Fibroblast of lung (primary cell): ENCODE results near the gene CLCN3. TPM values are rescaled to one million over a fixed set of nuclear protein-coding genes. Genes with fewer than 3 reads are reported as not detected.

Experiments used
- DNase-seq, 2 donors: peaks; one replicate each; pipeline versions ENCODE4 v3.0.0 to v3.0.0-alpha.2; 2010; ENCODE audit warnings: low read depth in 2 of 2
- H2AFZ ChIP-seq: 2 replicates; pipeline ENCODE4 v1.5.1; 2012; ENCODE audit warnings: low read length, control low read depth, inconsistent platforms
- H3K27ac ChIP-seq: 2 replicates; pipeline ENCODE4 v1.5.1; 2011; ENCODE audit warnings: low read length, control low read depth; ENCODE audit not compliant: insufficient read depth
- H3K27me3 ChIP-seq: 2 replicates; pipeline ENCODE4 v1.5.1; 2011; ENCODE audit warnings: mild to moderate bottlenecking, low read length; ENCODE audit not compliant: control insufficient read depth, insufficient read depth
- H3K36me3 ChIP-seq: 2 replicates; pipeline ENCODE4 v1.5.1; 2011; ENCODE audit warnings: low read length; ENCODE audit not compliant: control insufficient read depth, insufficient read depth
- H3K4me1 ChIP-seq: 2 replicates; pipeline ENCODE4 v1.5.1; 2011; ENCODE audit warnings: low read length; ENCODE audit not compliant: control insufficient read depth, insufficient read depth; ENCODE audit errors: extremely low read depth
- H3K4me2 ChIP-seq: 2 replicates; pipeline ENCODE4 v1.5.1; 2011; ENCODE audit warnings: low read length, control low read depth; ENCODE audit not compliant: insufficient read depth; ENCODE audit errors: extremely low read depth
- H3K4me3 ChIP-seq, 4 experiments: fragments of 200-600 bp in 1 of 4; sonication (generic) in 1 of 4; replicated peaks in 1 of 4; 2 replicates each; pipeline ENCODE4 v1.5.1; 2011 to 2016; ENCODE audit warnings: low read length in 4 of 4, low read depth in 3 of 4, mild to moderate bottlenecking in 3 of 4, control low read depth in 2 of 4, inconsistent platforms in 1 of 4, mixed read lengths in 1 of 4; ENCODE audit not compliant: insufficient read depth in 1 of 4; ENCODE audit errors: control extremely low read depth in 1 of 4
- H3K79me2 ChIP-seq: 2 replicates; pipeline ENCODE4 v1.5.1; 2012; ENCODE audit warnings: mild to moderate bottlenecking, low read length, inconsistent platforms; ENCODE audit not compliant: control insufficient read depth, insufficient read depth
- H3K9ac ChIP-seq: 2 replicates; pipeline ENCODE4 v1.5.1; 2011; ENCODE audit warnings: mild to moderate bottlenecking, low read length, control low read depth; ENCODE audit not compliant: insufficient read depth
- H3K9me3 ChIP-seq: 2 replicates; pipeline ENCODE4 v1.5.1; 2012; ENCODE audit warnings: low read depth, low read length; ENCODE audit not compliant: control insufficient read depth, insufficient read depth
- H4K20me1 ChIP-seq: 2 replicates; pipeline ENCODE4 v1.5.1; 2011; ENCODE audit warnings: low read length; ENCODE audit not compliant: control insufficient read depth, insufficient read depth; ENCODE audit errors: extremely low read depth
- CTCF ChIP-seq, 2 donors: IDR thresholded peaks in 1 of 2; conservative IDR thresholded peaks in 1 of 2; 1 replicate in 1 of 2; 2 replicates in 1 of 2; pipeline ENCODE4 v1.5.1; 2011 to 2012; ENCODE audit warnings: low read length in 2 of 2, control low read depth in 1 of 2, inconsistent platforms in 1 of 2, low read depth in 1 of 2, mild to moderate bottlenecking in 1 of 2
- EZH2 ChIP-seq: IDR thresholded peaks from 2 replicates; pipeline ENCODE4 v1.5.1; 2012; ENCODE audit warnings: low read length, control low read depth, mild to moderate bottlenecking; ENCODE audit errors: missing control alignments
- polyA plus RNA-seq, 2 donors: library from polyadenylated mRNA; depleted of rRNA in 1 of 2; stranded (reverse) in 1 of 2; unstranded in 1 of 2; fragments of >200 nt; gene quantifications; 2 replicates each; pipeline ENCODE4 v1.2.1, GENCODE V29; 2011 to 2012; ENCODE audit warnings: missing spikeins in 1 of 2
- total RNA-seq: library from RNA; depleted of rRNA; stranded (reverse); fragments of >200 nt; gene quantifications from 2 replicates; pipeline ENCODE4 v1.2.1, GENCODE V29; 2014

CLCN3 gene
- total and polyA plus RNA-seq, 2 donors (not counting 1 experiment from before 2014, with no cell fraction given) = 51.7 to 92.2 TPM

- TF ChIP-seq CTCF (conservative IDR thresholded peaks at IDR 0.05 in 1 of 2, IDR thresholded peaks at IDR 0.05 in 1 of 2; ENCODE audit: low read depth in 1 of 2, low read length in 2 of 2) (no peak), EZH2 (no peak)
- H3K27me3 ChIP-seq = no peaks in the 10 kb centered on the region
- no peaks in the 10 kb centered on the region for H3K36me3 ChIP-seq
- no peak overlapping the region for H3K27ac ChIP-seq
- no peak overlapping the region for H2AFZ ChIP-seq
- no peak overlapping the region for H3K4me3 ChIP-seq
- H3K79me2 ChIP-seq = no peaks in the 10 kb centered on the region
- H3K4me2 ChIP-seq = no peak overlapping the region
- H3K4me1 ChIP-seq = no peaks in the 10 kb centered on the region
- peak; percentile 13 to 75 for DNase-seq
- no peaks in the 10 kb centered on the region for H4K20me1 ChIP-seq
- H3K9ac ChIP-seq = no peak overlapping the region
- no peaks in the 10 kb centered on the region for H3K9me3 ChIP-seq
These were observed 36.8 kb upstream of the CLCN3 start for GRCh38 chr4:169583563-169583962.

GRCh38 chr4:169593050-169593560 is 27.3 kb upstream of the CLCN3 start:
- no peak overlapping the region for H3K9ac ChIP-seq
- TF ChIP-seq EZH2 (no peak), CTCF (conservative IDR thresholded peaks at IDR 0.05 in 1 of 2, IDR thresholded peaks at IDR 0.05 in 1 of 2; ENCODE audit: low read depth in 1 of 2, low read length in 2 of 2) (no peak)
- H3K4me2 ChIP-seq = no peak overlapping the region
- no peaks in the 10 kb centered on the region for H3K36me3 ChIP-seq
- H3K79me2 ChIP-seq = no peaks in the 10 kb centered on the region
- H2AFZ ChIP-seq = no peak overlapping the region
- H3K9me3 ChIP-seq = no peaks in the 10 kb centered on the region
- H3K27ac ChIP-seq = no peak overlapping the region
- H4K20me1 ChIP-seq = no peaks in the 10 kb centered on the region
- H3K27me3 ChIP-seq = no peaks in the 10 kb centered on the region
- no peaks in the 10 kb centered on the region for H3K4me1 ChIP-seq
- DNase-seq = peak in 1 of 2 donors; percentile 66
- H3K4me3 ChIP-seq = no peak overlapping the region

GRCh38 chr4:169594560-169595195 is 25.7 kb upstream of the CLCN3 start:
- TF ChIP-seq EZH2 (no peak), CTCF (conservative IDR thresholded peaks at IDR 0.05 in 1 of 2, IDR thresholded peaks at IDR 0.05 in 1 of 2; ENCODE audit: low read depth in 1 of 2, low read length in 2 of 2) (no peak)
- H3K27me3 ChIP-seq = no peaks in the 10 kb centered on the region
- no peaks in the 10 kb centered on the region for H3K36me3 ChIP-seq
- no peaks in the 10 kb centered on the region for H4K20me1 ChIP-seq
- H3K9ac ChIP-seq = no peak overlapping the region
- no peak overlapping the region for H2AFZ ChIP-seq
- no peaks in the 10 kb centered on the region for H3K79me2 ChIP-seq
- H3K4me1 ChIP-seq = no peaks in the 10 kb centered on the region
- H3K4me3 ChIP-seq = no peak overlapping the region
- no peak overlapping the region for H3K4me2 ChIP-seq
- H3K9me3 ChIP-seq = no peaks in the 10 kb centered on the region
- no peak overlapping the region for H3K27ac ChIP-seq
- DNase-seq = no peak
